SK-N-MC (cell line): ENCODE results near the gene PLPP3.

Source experiments
- EZH2 ChIP-seq: fragments of 200-600 bp; sonication (generic); IDR thresholded peaks from one replicate; pipeline ENCODE4 v1.6.1; 2017; ENCODE audit warnings: antibody characterized with exemption
- POLR2AphosphoS5 ChIP-seq: IDR thresholded peaks from 2 replicates; pipeline ENCODE4 v1.6.1; 2012; ENCODE audit warnings: mild to moderate bottlenecking, low read depth, low read length, borderline replicate concordance

GRCh38 chr1:56510642-56511021 is 68.7 kb downstream of the PLPP3 start:
- TF ChIP-seq EZH2 (no peak), POLR2AphosphoS5 (no peak)
